HG03460 (cell line): ENCODE measurements around the gene ECE2.
"Not testable (repeated sequence)": the region's sequence is repeated elsewhere in the genome, so short reads cannot be mapped to it uniquely, and the experiment has no call there.

Experiments
- ATAC-seq: cut with Tn5 transposase; IDR thresholded peaks from one replicate; pipeline ENCODE4 v1.9.1; 2021; ENCODE audit not compliant: unreplicated experiment

Gene ECE2

GRCh38 chr3:184335661-184336546, 60.1 kb downstream of the ECE2 start:
- peak; percentile 76 for ATAC-seq

- ATAC-seq, result no peak
Observed at GRCh38 chr3:184336547-184337398, 61.0 kb downstream of the ECE2 start.

- ATAC-seq, result no peak
Observed at GRCh38 chr3:184337399-184337714, 61.5 kb downstream of the ECE2 start, which contains the start of gene FAM131A. Gene FAM131A (plus strand): TSS chr3:184337600. CDS start chr3:184337631, 31 bp downstream.

- no peak for ATAC-seq
Observed at GRCh38 chr3:184337981-184338380, 62.2 kb downstream of the ECE2 start.

GRCh38 chr3:184338511-184338945, 62.7 kb downstream of the ECE2 start:
- ATAC-seq, result no peak

- ATAC-seq, result no peak
Observed at GRCh38 chr3:184339001-184339400, 63.2 kb downstream of the ECE2 start.

GRCh38 chr3:184339451-184340135, 63.8 kb downstream of the ECE2 start:
- not testable (repeated sequence) for ATAC-seq

GRCh38 chr3:184341925-184342324, 66.1 kb downstream of the ECE2 start:
- no peak for ATAC-seq
